ENCODE measurements around the gene TMEM107.
A peak's percentile ranks its signal among the peaks of the same experiment; 100 is the strongest.
"Not testable (repeated sequence)": the region's sequence is repeated elsewhere in the genome, so short reads cannot be mapped to it uniquely, and the experiment has no call there.

TMEM107 gene

DNA sequence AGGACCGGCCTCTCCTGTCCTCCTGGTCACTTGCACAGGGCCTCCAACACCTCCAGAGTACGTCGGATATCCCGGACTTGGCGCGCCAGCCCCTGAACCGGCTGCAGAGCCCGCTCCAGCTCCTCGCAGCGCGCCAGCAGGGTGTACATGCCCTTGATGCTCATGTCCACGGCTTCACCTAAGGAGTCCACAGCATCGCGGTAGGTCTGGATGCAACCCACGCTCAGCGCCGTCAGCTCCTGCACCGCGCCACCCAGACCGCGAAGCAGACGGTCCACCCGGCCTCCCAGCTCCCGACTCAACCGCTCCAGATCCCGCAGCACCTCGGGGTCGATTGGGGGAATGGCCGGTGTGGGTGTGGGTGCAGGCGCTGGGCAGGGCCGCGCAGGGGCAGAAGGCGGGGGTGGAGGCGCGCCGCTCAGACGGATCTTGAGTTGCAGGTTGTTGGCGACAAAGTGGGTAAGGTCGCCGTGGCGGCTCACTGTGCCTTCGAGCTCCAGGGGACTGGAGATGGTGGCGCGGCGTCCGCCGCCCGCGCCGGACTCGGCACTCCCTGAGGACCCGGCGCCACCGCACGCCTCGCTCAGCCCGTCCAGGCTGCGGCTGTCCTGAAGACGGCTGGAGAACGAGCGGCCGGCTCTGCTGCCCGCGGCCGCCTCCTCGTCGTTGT, 13.0 kb upstream of the TMEM107 start:
- FAIRE-seq = no peak

DNA sequence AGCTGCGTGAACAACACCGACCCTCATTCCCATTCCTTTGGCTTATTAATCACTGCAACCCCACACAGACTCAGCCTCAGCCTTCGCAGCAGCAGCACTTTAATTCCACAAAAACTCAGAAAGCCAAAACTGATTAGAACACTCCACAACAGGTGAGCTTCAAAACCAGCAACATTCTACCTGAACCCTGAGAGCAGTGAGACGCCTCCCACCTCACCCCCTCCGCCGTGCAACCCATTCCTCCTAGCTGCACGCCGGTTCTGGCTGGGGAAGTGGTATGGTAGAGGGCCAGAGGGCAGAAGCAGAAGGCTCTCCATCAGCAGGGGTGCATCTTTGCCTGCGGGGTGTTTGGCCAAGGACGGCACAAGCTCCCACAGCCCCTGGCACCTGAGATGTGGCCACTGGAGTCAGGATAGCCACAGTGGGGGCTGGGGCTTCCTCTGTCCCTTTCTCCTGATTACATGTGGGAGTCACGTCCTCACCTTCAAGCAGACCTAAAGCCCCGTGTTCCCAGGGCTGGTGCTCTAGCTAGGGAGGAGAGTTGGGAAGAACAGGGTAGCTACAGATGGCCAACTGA, 12.2 kb upstream of the TMEM107 start:
- FAIRE-seq = no peak

DNA sequence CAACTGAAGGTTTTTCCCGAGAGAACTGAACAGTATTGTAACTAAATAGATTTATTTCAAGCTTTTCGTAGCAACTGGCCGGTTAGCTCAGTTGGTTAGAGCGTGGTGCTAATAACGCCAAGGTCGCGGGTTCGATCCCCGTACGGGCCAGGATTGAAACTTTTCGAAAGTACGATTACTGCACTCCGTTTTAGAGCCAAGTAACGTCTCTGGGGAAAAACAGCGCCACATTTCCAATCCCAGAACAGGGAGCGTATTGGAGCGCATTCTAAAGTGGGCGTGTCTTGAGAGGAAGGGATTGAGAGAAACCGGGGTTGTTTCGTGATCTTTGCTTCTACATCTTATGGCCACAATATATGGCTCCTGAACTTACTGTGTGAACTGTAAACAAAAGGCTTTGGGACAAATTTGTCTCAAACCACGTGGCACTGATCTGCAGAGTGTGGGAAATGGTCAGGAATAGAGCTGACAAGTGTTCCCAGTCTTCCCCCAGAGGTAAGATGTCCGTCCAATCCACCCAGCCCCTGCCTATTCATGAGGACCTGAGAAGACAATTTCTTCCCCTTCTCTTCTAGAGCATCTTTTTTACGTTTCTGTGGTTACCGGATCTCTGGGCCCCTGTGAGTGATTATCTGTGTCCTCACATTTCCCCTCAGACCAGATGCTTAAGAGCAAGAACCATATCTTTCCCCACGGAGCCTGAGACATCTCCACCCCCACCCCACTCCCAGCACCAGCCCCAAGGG, 11.5 kb upstream of the TMEM107 start:
- FAIRE-seq = peak; percentile 99

DNA sequence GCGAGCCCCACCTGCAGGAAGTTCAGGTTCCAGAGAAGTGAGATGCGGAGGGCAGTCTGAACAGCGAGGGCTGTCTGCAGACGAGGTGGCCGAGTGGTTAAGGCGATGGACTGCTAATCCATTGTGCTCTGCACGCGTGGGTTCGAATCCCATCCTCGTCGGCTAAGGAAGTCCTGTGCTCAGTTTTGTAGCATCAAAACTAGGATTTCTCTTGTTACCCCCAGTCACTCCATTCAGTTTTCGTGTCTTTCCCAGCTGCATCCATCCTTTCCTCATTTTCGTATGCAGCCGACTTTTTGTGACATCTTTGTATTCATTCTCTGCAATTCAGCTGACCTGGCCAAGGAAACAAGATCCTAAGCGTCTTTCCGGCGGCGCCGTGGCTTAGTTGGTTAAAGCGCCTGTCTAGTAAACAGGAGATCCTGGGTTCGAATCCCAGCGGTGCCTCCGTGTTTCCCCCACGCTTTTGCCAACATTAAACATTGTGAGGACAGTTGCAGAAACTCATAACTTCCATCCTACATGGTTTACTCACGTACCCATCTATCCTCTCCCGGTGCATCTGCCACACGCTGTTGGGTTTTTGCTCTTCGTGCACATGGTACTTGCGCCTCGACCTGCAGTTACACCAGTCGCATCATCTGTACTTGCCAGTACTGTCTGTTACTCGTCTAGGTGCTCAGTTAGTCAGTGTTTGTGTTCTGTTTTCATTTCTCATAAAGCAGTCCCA, 10.8 kb upstream of the TMEM107 start:
- no peak for FAIRE-seq

DNA sequence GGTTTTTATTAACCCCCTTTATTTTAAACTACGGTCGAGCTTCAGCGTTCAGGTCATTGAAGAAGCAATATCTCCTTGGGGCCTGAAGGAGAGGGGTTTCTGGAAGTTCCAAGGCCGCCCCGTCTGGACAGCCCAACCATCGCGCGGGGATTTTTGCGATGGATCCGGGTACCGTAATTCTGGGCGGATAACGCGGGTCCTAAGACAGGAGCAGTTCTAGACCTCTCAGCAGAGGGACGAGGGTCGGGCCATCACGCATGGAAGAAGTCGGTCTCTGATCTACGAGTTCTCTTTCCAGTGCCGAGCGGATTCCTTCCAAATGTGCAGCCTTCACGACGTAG, 10.2 kb upstream of the TMEM107 start:
- no peak for FAIRE-seq

DNA sequence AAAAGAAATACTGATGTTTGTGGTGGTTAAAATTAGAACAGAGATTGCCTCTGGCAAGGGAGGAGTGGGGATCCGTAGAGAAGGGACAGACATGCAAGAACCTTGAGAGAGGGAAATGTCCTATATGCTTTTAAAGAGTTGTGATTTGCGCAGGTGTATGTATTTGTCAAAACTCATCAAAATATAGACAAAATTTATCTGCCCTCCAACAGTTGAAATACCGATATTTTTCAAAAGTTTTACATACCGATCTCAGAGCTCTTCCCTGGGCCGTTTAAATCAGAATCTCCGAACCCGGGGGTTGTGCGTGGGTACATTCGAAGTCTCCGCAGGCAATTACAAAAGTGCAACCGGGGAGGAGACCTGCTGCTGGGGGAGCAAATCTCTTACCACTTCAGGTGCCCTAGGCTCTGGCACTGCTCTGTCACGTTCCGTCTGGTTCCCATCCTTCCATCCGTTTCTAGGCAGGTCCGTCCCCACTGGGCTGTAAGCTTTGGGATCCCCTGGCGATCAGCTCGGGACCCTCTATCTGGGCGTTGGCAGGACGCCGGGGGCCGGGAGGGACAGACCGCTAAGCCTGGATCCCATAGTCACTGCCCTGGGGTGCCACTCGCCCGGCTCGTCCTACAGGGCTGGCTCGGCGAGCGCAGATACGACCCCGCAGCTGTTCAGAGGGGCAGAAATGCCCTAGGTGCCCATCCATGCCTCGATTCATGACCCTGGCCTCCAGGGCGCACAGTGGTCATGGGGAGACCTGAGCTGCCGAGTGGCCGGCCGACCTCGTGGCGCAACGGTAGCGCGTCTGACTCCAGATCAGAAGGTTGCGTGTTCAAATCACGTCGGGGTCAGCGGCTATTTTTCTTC, 9.6 kb upstream of the TMEM107 start:
- no peak for FAIRE-seq

DNA sequence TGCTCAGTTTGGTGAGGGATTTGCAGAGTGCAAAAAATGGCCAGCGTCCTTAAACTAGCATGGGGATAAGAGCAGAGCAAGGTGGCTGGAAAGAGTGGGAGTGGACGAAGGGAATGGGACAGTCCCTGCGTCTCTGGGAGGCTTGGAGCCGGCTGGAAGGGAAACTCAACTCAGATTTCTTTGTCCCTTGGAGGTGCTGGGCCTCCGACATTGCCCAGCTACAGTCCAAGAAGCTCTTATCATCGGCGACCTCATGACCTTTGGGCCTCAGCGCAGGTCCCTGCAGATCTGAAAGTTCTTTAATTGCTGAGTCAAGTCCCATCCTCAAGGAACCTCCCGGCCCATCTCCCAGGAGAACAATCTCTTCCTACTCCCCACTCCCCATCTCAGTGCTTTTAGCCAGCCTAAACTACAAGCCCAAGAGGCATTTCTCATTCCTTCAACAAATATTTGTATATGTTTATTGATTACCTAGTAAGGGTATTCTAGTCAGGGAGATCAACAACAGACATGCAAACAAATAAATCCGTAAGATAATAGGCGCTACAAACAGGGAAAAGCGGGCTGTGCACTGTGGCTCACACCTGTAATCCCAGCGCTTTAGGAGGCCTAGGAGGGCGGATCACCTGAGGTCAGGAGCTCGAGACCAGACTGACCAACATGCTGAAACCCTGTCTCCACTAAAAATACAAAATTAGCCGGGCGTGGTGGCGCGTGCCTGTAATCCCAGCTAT, 985 bp upstream of the TMEM107 start:
- no peak for FAIRE-seq

DNA sequence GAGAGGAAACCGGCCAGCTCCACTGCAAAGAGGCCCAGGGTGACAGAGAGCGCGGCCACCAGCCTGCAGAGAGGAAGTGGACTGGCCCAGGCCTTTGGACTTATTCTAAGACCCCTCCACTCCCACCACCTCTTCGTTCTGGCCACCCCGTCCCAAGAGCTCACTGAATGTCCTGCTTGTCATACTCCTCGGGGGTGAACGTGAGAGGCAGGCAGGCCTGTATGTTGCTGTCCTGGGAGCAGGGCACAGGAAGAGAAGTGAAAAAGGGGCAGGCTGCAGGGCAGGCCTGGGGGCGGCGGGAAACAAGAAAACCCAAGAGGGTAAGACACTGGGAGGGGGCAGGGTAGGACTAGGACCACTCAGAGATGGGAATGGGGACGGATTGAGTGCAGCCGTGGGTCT, 384 bp downstream of the TMEM107 start:
- no peak for FAIRE-seq

DNA sequence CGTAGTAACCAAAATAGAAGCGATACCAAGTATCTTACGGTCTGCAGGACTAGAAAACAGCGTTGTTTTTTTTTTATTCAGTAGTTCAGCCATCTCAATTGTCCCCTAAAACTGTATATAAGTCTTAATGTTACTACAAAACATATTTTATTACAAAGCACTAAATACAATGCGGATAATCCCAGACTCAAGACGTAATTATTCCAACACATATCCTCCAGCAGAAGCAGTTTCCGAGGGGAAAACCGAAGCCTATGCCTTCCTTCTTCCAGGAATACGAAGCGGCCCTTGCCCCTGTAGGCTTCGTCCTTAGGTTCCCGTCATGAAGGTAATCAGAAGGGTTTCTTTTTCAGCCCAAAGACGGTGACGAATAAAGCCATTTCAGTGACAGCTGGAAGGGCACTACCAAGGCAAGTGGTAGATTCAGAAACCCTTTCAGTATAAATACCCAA, 2.3 kb downstream of the TMEM107 start:
- FAIRE-seq = no peak

DNA sequence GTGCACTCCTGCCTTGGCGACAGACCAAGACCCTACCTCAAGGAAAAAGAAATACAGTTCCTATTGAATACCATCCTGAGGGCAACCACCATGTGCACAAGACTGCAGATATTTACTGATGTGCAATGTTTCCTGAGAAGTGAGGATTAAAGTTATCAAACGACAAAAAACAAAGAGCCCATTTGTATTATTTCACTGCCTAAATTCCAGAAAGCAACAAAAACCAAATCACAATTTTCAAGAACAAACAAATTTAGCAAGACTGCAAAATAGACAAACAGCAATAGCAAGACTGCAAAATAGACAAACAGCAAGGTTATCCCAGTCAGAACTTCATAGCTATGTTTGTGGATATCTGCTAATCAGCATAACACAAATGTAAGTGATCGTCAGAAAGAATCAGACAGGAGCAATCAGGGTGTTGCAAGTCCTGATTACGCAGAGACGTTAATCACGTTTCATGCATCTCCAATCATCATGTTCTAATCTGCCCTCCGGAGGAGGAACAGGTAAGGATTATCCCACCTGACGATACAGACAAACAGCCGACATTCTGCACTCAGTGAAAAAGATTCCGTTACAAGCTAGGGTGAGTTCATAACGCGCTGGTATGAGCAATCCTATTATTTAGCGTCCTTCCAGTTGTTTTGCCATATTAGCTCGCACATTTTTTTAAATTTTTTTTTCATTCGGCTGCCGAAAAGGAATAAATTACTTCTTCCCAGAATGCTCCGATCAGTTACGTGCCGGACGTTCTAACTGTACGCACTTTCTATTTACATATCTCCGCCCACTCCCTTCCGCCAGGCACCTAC, 2.9 kb downstream of the TMEM107 start:
- FAIRE-seq = peak; percentile 96

DNA sequence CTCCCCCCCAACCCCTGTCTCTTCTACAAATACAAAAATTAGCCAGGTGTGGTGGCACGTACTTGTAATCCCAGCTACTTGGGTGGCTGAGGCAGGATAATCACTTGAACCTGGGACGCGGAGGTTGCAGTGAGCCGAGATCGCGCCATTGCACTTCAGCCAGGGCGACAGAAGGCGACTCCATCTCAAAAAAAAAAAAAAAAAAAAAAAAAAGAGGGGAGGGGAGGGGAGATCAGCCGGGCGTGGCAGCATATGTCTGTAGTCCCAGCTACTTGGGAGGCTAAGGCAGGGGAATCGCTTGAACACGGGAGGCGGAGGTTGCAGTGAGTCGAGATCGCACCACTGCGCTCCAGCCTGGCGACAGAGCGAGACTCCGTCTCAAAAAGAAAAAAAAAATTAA, 6.0 kb downstream of the TMEM107 start:
- FAIRE-seq = not testable (repeated sequence)

DNA sequence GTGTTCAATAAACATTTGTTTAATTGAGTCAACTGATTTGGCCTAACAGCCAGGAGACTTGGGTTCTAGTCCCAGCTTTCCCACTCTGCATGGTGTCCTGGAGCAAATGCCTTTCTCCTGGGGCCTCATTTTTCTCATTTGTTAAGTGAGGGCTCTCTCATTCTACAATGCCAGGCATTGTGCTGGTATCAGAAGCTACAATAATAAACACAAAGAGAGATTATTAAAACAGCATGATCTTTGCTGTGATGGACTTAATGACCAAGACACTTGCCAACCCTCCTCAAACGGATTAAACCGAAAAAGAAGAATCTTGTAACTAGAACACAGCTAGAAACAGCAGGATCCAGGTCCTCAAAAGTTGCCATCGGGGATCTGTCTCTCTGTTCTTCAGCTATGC, 8.7 kb downstream of the TMEM107 start:
- FAIRE-seq = no peak

DNA sequence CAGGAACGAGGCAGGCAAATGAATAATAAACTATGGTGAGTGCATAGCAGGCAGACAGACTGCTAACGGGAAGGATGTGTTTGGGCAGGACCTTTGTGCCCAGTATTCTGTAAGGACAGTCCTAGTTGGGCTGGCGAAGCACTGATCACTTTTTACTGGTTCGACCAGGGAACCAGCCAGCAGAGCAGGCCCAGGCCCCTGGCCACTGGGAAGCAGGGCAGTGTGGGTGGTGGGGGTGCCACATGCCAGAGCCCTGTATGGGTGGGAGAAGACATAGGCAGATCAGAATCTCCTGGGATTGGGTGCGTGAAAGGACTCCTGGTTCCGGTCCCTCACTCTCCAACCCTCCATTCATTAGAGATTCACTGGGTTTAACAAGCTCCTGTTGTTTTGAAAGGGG, 9.4 kb downstream of the TMEM107 start:
- no peak for FAIRE-seq

DNA sequence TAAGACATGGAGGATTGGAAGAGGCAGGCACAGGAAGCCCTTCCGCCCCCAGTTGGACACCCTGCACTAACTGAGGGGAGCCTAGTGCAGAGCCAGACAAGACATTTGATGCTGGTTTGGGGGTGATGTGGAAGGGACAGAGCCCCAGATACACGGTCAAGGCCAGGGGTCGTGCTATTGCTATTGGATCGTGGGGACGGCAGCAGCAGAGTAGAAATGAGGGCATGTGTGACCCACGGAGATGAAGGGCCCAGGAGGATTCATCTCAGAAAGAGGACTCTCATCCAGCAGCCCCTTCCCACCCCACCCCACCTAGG, 11.4 kb downstream of the TMEM107 start:
- FAIRE-seq = no peak

DNA sequence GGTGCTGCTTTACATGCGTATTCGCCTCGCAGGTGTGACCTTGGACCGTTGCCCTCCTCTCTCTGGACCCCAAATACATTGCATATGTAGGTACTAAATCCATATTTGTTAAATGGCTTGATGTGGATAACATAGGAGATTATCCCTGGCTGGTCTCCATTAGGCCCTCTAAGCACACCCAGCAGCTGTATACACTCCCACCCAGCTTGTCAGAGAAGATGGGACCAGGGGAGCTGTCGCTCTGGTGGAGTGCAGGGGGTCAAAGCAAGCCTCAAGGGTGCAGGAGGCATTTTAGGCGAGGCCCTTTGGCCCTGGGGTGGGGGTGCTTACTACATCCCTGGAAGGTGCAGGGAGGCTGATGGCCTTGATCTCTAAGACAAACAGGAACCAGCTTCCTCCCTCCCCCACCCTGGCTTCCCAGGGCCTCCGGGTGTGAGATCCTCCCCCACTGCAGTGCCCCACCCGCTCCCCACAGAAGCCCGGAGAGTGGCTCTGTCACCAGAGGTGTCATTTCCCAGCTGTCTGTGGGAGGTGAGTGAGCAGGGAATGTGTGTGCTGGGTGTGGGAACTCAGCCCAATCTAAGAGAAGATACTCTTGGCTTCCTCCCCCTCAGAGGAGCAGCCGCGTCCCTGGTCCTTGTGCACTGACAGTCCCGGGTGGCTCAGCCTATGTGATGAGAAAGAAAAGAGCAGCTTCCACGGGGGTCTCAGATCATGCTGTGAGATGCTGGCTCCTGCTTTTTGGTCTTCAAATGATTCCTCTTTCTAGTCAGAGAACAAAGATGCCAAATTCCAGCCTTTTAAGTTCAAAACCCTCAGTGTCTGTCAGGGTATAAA, 12.0 kb downstream of the TMEM107 start:
- FAIRE-seq = no peak

DNA sequence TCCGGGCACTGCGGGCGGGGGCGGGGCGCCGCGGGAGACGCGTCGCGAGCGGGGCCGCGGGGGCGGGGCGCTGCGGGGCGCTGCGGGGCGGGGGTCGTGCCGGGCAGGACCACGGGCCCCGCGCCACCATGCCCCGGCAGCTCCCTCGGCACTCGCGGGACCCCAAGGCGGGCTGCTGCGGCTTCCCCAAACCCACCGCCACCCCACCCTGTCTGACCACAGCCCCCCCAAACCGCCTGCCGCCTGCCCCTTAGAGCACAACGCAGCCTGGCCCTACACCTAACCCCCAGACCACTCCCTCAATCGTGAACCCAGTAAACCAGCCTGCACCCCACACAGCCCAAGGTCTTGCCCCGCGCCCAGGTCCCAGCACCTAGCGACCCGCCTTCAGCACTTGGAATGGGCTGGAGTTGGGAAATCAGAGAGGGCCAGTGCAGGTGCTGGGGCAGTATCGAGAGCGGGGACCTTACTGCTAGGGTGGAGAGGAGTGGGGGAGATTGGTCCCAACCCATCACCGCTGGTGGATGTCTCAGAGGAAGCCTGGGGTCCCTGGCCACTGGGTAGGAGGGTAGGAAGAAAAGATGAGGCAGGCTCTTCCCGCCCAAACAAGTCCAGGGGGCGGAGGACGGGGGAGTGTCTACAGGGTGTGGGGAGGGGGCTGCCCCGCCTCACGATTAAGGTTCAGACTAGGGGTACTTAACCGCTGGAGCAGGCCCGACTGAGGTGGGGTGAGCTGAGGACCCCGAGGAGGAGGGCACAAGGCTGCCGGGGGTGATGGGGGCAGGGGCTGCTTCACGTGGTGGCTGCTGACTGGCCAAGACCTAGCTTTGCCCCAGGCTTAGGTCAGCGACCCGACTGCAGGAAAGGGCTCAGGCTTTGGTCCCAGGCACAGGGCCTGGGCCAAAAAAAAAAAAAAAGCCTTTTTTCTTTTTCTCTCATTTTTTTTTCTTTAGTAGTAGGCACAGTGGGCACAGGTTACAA, 12.9 kb downstream of the TMEM107 start:
- FAIRE-seq = peak; percentile 6

DNA sequence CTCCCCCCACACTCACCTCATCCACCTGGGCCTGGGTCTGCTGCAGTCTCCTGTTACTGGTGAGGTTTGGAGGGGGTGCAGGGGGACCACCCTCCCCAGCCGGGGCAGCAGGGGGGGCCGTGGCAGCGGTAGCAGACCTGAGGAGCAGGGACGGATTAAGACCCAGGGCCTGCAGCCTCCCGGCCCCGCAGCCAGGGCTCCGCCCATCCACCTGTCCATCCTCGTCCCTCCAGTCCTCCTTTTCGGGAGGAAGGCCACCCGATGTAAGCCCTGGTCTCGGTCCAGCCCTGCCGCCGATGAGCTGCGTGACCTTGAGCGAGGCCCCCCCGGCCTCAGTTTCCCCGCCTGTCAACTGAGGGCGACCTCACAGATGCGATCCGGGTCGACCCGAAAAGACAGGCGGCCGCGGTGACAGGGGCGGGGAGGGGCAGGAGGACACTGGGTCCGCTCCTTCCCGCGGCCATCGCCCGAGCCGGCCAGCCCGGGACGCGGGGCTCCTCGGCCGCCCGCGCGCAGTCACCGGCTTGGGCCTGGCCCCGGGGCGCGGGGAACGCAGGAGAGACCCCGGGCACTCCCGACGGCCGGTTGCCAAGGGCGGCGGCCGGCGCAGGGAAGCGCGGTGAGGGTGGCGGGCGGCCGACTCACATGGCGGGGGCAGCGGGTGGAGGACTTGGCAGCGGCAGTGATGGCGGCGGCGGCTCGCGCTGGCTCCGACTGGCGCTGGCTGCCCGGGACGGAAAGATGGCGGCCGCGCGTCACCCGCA, 13.8 kb downstream of the TMEM107 start, which contains the start of gene VAMP2:
VAMP2 (minus strand) TSS at position 716 of the 764 bp plus-strand sequence; CDS start at position 647, 69 bp downstream.
- no peak for FAIRE-seq
